ENCODE data around the gene MAPK12.
"Not testable (repeated sequence)": the region's sequence is repeated elsewhere in the genome, so short reads cannot be mapped to it uniquely, and the experiment has no call there.

MAPK12 gene

GRCh38 chr22:50210378-50211139 lies 50.9 kb downstream of the MAPK12 start:
- DNase-seq = no peak

- no peak for DNase-seq
Measured at GRCh38 chr22:50209893-50210292, 51.6 kb downstream of the MAPK12 start.

- DNase-seq = no peak
Measured at GRCh38 chr22:50208939-50209892, 52.3 kb downstream of the MAPK12 start.

- DNase-seq = no peak
Measured at GRCh38 chr22:50208430-50208938, 53.0 kb downstream of the MAPK12 start.

- DNase-seq = no peak
Measured at GRCh38 chr22:50207383-50208140, 53.9 kb downstream of the MAPK12 start.

- DNase-seq = peak; percentile 87
Measured at GRCh38 chr22:50206599-50206998, 54.9 kb downstream of the MAPK12 start.

- no peak for DNase-seq
Measured at GRCh38 chr22:50205781-50206569, 55.5 kb downstream of the MAPK12 start.

- DNase-seq = not testable (repeated sequence)
Measured at GRCh38 chr22:50204998-50205397, 56.5 kb downstream of the MAPK12 start.

GRCh38 chr22:50204571-50204970 lies 56.9 kb downstream of the MAPK12 start:
- DNase-seq = no peak

GRCh38 chr22:50203288-50203687 lies 58.2 kb downstream of the MAPK12 start:
- no peak for DNase-seq
